Astrocyte (in vitro differentiated cells and primary cell): ENCODE results near the gene TFB1M.

Experiments used
- CTCF ChIP-seq: IDR thresholded peaks from 2 replicates; pipeline ENCODE4 v1.5.1; 2011; ENCODE audit warnings: low read depth, mild to moderate bottlenecking, inconsistent platforms, low read length, moderate library complexity; ENCODE audit not compliant: insufficient read depth
- EZH2 ChIP-seq: IDR thresholded peaks from 2 replicates; pipeline ENCODE4 v1.6.1; 2012; ENCODE audit warnings: mild to moderate bottlenecking, low read length, inconsistent platforms; ENCODE audit not compliant: insufficient read depth

GRCh38 chr6:155284775-155285174, 29.5 kb downstream of the TFB1M start:
- TF ChIP-seq CTCF: no peak
- no peak for TF ChIP-seq EZH2
